Caco-2 (cell line): Measurements from ENCODE around the gene OGG1. TPM values are rescaled to one million over a fixed set of nuclear protein-coding genes. Genes with fewer than 3 reads are reported as not detected.

Experiments
- BruUV-seq: library from RNA; stranded (reverse); fragments of 400-500 nt; replicated peaks from 2 replicates; lab custom pipeline; 2021; lab: Mats Ljungman, UMichigan
- CTCF ChIA-PET: fragments of 300-600 bp; sonication (Branson Sonifier 250); formaldehyde crosslinking; loops from one replicate; lab custom pipeline; 2022; ENCODE audit warnings: antibody characterized with exemption; lab: Charles Lee
- POLR2A ChIA-PET: fragments of 300-600 bp; sonication (Branson Sonifier 250); formaldehyde crosslinking; loops from one replicate; lab custom pipeline; 2022; ENCODE audit warnings: antibody characterized with exemption; lab: Charles Lee
- DNase-seq, 2 experiments: peaks; one replicate each; pipeline versions ENCODE4 v3.0.0 to v3.0.0-alpha.2; 2020 to 2022
- H3K27me3 ChIP-seq: replicated peaks from 2 replicates; pipeline ENCODE4 v1.6.0; 2011; ENCODE audit warnings: low read length; ENCODE audit not compliant: control insufficient read depth, insufficient read depth
- H3K36me3 ChIP-seq: 2 replicates; pipeline ENCODE4 v1.5.1; 2011; ENCODE audit warnings: low read length; ENCODE audit not compliant: control insufficient read depth, insufficient read depth
- H3K4me1 ChIP-seq: fragments of 250-450 bp; sonication (Bioruptor Pico); 2 replicates; pipeline ENCODE4 v1.5.1; 2020; ENCODE audit warnings: mild to moderate bottlenecking
- H3K4me3 ChIP-seq: 2 replicates; pipeline ENCODE4 v1.5.1; 2011; ENCODE audit warnings: low read depth, mild to moderate bottlenecking, control low read depth, low read length
- H3K9me3 ChIP-seq: fragments of 250-450 bp; sonication (Bioruptor Pico); 2 replicates; pipeline ENCODE4 v1.5.1; 2020; ENCODE audit warnings: mild to moderate bottlenecking, moderate library complexity
- H3K27ac Mint-ChIP-seq: one replicate; pipeline ENCODE4 v1.8.0; 2022; ENCODE audit warnings: mixed read lengths; ENCODE audit not compliant: unreplicated experiment
- H3K27me3 Mint-ChIP-seq: one replicate; pipeline ENCODE4 v1.8.0; 2022; ENCODE audit warnings: mixed read lengths; ENCODE audit not compliant: insufficient read depth, unreplicated experiment
- H3K36me3 Mint-ChIP-seq: one replicate; pipeline ENCODE4 v1.8.0; 2022; ENCODE audit warnings: mild to moderate bottlenecking, mixed read lengths; ENCODE audit not compliant: insufficient read depth, unreplicated experiment
- H3K4me1 Mint-ChIP-seq: one replicate; pipeline ENCODE4 v1.8.0; 2022; ENCODE audit warnings: low read depth, mixed read lengths; ENCODE audit not compliant: unreplicated experiment
- H3K4me3 Mint-ChIP-seq: one replicate; pipeline ENCODE4 v1.8.0; 2022; ENCODE audit warnings: mild to moderate bottlenecking, moderate library complexity, mixed read lengths; ENCODE audit not compliant: unreplicated experiment
- H3K9me3 Mint-ChIP-seq: one replicate; pipeline ENCODE4 v1.8.0; 2022; ENCODE audit warnings: mixed read lengths; ENCODE audit not compliant: unreplicated experiment
- CTCF ChIP-seq, 2 experiments: fragments of 200-600 bp in 1 of 2; IDR thresholded peaks; 1 replicate in 1 of 2; 2 replicates in 1 of 2; pipeline versions ENCODE4 v1.5.1 to v1.8.0; 2011 to 2022; ENCODE audit warnings: antibody characterized with exemption in 1 of 2, control low read depth in 1 of 2, inconsistent platforms in 1 of 2, low read depth in 1 of 2, low read length in 1 of 2, mild to moderate bottlenecking in 1 of 2, moderate library complexity in 1 of 2; ENCODE audit not compliant: insufficient read depth in 1 of 2, severe bottlenecking in 1 of 2, unreplicated experiment in 1 of 2
- intact Hi-C: fragments of 100-400 bp; cut with micrococcal nuclease; formaldehyde crosslinking; loops from one replicate; pipeline ENCODE4 v1.10.0; 2022; ENCODE audit not compliant: unreplicated experiment
- total RNA-seq: library from RNA; stranded (reverse); gene quantifications from 2 replicates; pipeline ENCODE4 v1.2.3, GENCODE V29; 2022

The OGG1 gene
- total RNA-seq, 1 experiment from 2014 or later = 25.3 TPM

- ChIA-PET CTCF (no interaction called here), POLR2A (no interaction called here)
- Mint-ChIP-seq H3K27ac (no peak overlapping the region), H3K36me3 (peaks cover 29% of the 10 kb centered on the region), H3K9me3 (no peaks in the 10 kb centered on the region), H3K27me3 (no peaks in the 10 kb centered on the region), H3K4me3 (no peak overlapping the region), H3K4me1 (no peaks in the 10 kb centered on the region)
- Histone ChIP-seq H3K9me3 (no peaks in the 10 kb centered on the region), H3K4me3 (no peak overlapping the region), H3K36me3 (no peaks in the 10 kb centered on the region; the same call in 1 of the 2 replicates), H3K4me1 (no peaks in the 10 kb centered on the region), H3K27me3 (no peaks in the 10 kb centered on the region)
- no TSS peak for BruUV-seq
- intact Hi-C loops = no loop called here
- no peak for DNase-seq
- no peak for TF ChIP-seq CTCF (IDR thresholded peaks at IDR 0.05; ENCODE audit: insufficient read depth in 1 of 2, low read depth in 1 of 2, low read length in 1 of 2, severe bottlenecking in 1 of 2, unreplicated experiment in 1 of 2)
These were observed 11.2 kb downstream of the OGG1 start for GRCh38 chr3:9760779-9761505.

- Mint-ChIP-seq H3K4me1 (no peaks in the 10 kb centered on the region), H3K27ac (no peak overlapping the region), H3K9me3 (no peaks in the 10 kb centered on the region), H3K36me3 (peaks cover 24% of the 10 kb centered on the region), H3K4me3 (no peak overlapping the region), H3K27me3 (no peaks in the 10 kb centered on the region)
- intact Hi-C loops = no loop called here
- Histone ChIP-seq H3K9me3 (no peaks in the 10 kb centered on the region), H3K27me3 (no peaks in the 10 kb centered on the region), H3K4me3 (no peak overlapping the region), H3K4me1 (no peaks in the 10 kb centered on the region), H3K36me3 (no peaks in the 10 kb centered on the region; the same call in 1 of the 2 replicates)
- POLR2A ChIA-PET = no interaction called here
- no TSS peak for BruUV-seq
- no peak for DNase-seq
- TF ChIP-seq CTCF (IDR thresholded peaks at IDR 0.05; ENCODE audit: insufficient read depth in 1 of 2, low read depth in 1 of 2, low read length in 1 of 2, severe bottlenecking in 1 of 2, unreplicated experiment in 1 of 2) = no peak
- CTCF ChIA-PET = no interaction called here
These were observed 12.2 kb downstream of the OGG1 start for GRCh38 chr3:9761919-9762318.

- Histone ChIP-seq H3K4me1 (no peaks in the 10 kb centered on the region), H3K4me3 (no peak overlapping the region), H3K27me3 (no peaks in the 10 kb centered on the region), H3K36me3 (no peaks in the 10 kb centered on the region; the same call in none of the 2 replicates), H3K9me3 (no peaks in the 10 kb centered on the region)
- peaks cover 24% of the 10 kb centered on the region for H3K36me3 Mint-ChIP-seq
- ChIA-PET CTCF (no interaction called here), POLR2A (no interaction called here)
- no peaks in the 10 kb centered on the region for H3K27me3 Mint-ChIP-seq
- H3K4me3 Mint-ChIP-seq = no peak overlapping the region
- no peak overlapping the region for H3K27ac Mint-ChIP-seq
- no peaks in the 10 kb centered on the region for H3K4me1 Mint-ChIP-seq
- intact Hi-C loops = no loop called here
- no TSS peak for BruUV-seq
- no peaks in the 10 kb centered on the region for H3K9me3 Mint-ChIP-seq
- DNase-seq = no peak
- no peak for TF ChIP-seq CTCF (IDR thresholded peaks at IDR 0.05; ENCODE audit: insufficient read depth in 1 of 2, low read depth in 1 of 2, low read length in 1 of 2, severe bottlenecking in 1 of 2, unreplicated experiment in 1 of 2)
These were observed 13.1 kb downstream of the OGG1 start for GRCh38 chr3:9762871-9763270.
